ENCODE measurements around the gene PLD3. TPM values are rescaled to one million over a fixed set of nuclear protein-coding genes. Genes with fewer than 3 reads are reported as not detected.

The PLD3 gene
- total and polyA plus RNA-seq, 12 donors, result 116 to 238 (median 169) TPM

DNA sequence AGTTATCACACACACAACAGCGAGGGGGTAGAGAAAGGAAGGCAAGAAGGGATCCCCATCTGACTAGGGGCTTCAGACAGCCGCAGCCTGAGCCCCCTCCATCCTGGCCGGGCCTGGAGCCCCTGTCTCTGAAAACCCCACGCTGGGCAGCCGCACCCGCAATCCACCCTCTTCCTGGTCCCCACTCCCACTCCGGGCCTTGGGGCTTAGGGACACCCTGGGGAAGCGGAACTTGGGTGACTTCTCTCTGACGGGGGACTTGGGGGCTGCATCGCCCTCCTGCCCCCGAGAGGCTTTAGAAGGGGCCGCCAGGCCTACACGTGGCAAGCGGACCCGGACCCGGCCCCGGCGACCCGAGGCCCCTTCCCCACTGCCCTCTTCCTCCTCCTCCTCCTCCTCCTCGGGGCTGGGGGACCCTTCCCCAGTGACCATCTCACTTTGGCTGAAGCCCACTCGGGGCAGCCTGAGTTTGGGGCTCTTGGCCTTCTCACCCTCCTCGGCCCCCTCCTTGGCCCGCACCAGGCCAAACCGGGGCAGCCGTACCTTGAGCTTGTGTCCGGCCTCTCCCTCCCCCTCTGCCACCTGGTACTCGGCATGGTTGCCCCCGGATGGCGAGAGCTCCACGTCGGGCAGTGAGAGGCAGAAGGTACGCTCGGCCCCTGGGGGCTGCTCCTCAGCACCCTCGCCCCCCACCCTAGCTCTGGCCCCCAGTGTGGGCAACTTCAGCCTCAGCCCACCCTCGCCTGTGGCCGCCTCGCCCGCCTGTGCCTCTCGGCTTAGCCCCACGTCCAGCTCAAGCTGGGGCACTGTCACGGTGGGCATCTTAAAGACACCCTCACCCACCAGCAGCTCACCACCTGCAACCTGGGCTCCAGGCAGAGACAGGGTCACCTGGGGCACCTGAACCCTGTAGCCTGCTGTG is 45.7 kb downstream of the PLD3 start:
- intact Hi-C loops (cut with DNase I), result no loop called here
- no peak overlapping the region for H3K4me3 ChIP-seq
- ATAC-seq (no peak), DNase-seq (no peak)
- no peaks in the 10 kb centered on the region for H3K9me3 ChIP-seq
- H3K36me3 ChIP-seq, result peaks cover 0 to 3% (median 0%) of the 10 kb centered on the region in 9 donors
- 91 to 92% methylated on average over 40 to 41 of the region's 41 CpGs for WGBS, 2 donors
- no peak overlapping the region for H3K27ac ChIP-seq
- H3K27me3 ChIP-seq, result no peaks in the 10 kb centered on the region
- H3K4me1 ChIP-seq, result peaks cover 0 to 6% (median 0%) of the 10 kb centered on the region in 9 donors
- TF ChIP-seq, protein P1, sequence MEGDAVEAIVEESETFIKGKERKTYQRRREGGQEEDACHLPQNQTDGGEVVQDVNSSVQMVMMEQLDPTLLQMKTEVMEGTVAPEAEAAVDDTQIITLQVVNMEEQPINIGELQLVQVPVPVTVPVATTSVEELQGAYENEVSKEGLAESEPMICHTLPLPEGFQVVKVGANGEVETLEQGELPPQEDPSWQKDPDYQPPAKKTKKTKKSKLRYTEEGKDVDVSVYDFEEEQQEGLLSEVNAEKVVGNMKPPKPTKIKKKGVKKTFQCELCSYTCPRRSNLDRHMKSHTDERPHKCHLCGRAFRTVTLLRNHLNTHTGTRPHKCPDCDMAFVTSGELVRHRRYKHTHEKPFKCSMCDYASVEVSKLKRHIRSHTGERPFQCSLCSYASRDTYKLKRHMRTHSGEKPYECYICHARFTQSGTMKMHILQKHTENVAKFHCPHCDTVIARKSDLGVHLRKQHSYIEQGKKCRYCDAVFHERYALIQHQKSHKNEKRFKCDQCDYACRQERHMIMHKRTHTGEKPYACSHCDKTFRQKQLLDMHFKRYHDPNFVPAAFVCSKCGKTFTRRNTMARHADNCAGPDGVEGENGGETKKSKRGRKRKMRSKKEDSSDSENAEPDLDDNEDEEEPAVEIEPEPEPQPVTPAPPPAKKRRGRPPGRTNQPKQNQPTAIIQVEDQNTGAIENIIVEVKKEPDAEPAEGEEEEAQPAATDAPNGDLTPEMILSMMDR (IDR thresholded peaks at IDR 0.05), result no peak

DNA sequence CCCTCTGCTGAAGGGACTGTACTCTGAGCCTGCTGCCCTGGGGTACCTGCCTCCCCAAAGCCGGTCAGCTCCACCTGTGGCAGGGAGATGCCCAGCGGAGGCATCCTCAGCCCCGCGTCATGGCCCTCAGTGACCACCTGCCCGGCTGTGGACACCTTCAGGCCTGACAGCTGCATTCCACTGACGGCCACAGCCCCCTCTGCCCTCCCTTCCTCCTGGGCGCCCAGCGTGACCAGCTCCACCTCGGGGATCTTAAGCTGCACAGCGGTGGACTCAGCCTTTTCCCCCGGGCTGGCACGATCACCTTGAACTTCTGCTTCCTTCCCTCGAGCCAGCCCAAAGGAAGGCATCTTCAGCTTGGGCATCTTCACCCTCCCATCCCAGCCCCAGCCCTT is 46.3 kb downstream of the PLD3 start:
- TF ChIP-seq, protein P1 (IDR thresholded peaks at IDR 0.05), result no peak
- Histone ChIP-seq H3K4me3 (no peak overlapping the region), H3K27ac (no peak overlapping the region), H3K9me3 (no peaks in the 10 kb centered on the region), H3K4me1 (peaks cover 0 to 6% (median 0%) of the 10 kb centered on the region in 9 donors), H3K36me3 (peaks cover 0 to 3% (median 0%) of the 10 kb centered on the region in 9 donors), H3K27me3 (no peaks in the 10 kb centered on the region)
- DNase-seq (no peak), ATAC-seq (no peak)
- intact Hi-C loops (cut with DNase I), result loop anchor here in 3 of 10 donors (5.0 kb wide), 2 partner anchors 38 to 43 kb away; no protein-coding TSS in a partner anchor
- WGBS, 2 donors, result 81 to 83% methylated on average over 12 to 13 of the region's 13 CpGs

DNA sequence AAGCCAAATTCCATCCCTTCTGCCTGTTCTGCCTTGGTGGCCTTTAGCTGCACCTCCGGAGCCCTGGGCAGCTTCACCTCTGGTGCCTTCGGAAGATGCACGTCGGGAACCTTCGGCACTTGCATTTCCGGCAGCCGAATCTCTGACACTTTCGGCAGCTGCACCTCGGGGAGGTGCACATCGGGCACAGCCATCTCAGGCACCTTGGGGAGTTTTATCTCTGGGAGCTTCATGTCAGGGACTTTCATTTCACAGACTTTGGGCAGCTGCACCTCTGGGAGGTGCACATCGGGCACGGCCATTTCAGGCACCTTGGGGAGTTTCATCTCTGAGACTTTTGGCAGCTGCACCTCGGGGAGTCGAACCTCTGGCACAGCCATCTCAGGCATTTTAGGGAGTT is 47.5 kb downstream of the PLD3 start:
- Histone ChIP-seq H3K36me3 (peaks cover 0 to 3% (median 0%) of the 10 kb centered on the region in 9 donors), H3K27ac (no peak overlapping the region), H3K9me3 (no peaks in the 10 kb centered on the region), H3K4me1 (peaks cover 0 to 6% (median 0%) of the 10 kb centered on the region in 9 donors), H3K27me3 (no peaks in the 10 kb centered on the region), H3K4me3 (no peak overlapping the region)
- no peak for DNase-seq
- intact Hi-C loops (cut with DNase I), result loop anchor here in 3 of 10 donors (5.0 kb wide), 2 partner anchors 39 to 44 kb away; no protein-coding TSS in a partner anchor
- ATAC-seq, result no peak
- 89 to 91% methylated on average over 14 of the region's 14 CpGs for WGBS, 2 donors
- TF ChIP-seq, protein P1 (IDR thresholded peaks at IDR 0.05), result no peak

DNA sequence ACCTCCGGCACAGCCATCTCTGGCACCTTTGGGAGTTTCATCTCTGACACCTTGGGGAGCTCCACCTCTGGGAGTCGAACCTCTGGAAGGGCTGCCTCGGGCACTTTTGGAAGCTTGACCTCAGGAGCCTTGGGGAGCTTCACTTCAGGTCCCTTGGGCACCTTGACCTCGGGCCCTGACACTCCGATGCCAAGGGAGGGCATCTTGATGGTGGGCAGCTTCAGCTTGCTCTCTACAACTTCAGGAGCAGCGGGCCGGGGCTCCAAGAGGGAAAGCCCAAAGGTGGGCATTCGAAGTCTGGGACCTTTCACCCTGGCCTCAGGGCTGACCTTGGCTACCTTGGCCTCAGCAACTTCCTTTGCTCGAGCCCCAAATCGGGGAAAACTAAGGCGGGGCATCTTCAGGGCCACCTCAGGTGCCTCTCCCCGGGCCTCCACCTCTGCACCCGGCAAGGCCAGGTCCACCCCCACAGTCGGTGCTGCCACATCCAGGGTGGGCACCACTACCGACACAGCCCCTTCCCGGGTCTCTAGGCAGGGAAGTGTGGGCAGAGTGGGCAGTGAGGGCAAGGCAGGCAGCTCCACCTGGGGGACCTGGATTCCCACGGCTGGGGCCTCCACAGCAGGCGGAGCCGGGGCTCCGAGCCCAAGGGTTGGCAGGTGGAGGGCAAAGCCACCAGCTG is 48.5 kb downstream of the PLD3 start:
- TF ChIP-seq, protein P1 (IDR thresholded peaks at IDR 0.05), result no peak
- no peak overlapping the region for H3K27ac ChIP-seq
- H3K9me3 ChIP-seq, result no peaks in the 10 kb centered on the region
- intact Hi-C loops (cut with DNase I), result loop anchor here in 3 of 10 donors (5.0 kb wide), 2 partner anchors 40 to 45 kb away; no protein-coding TSS in a partner anchor
- no peaks in the 10 kb centered on the region for H3K27me3 ChIP-seq
- DNase-seq (no peak), ATAC-seq (no peak)
- H3K36me3 ChIP-seq, result peaks cover 0 to 3% (median 0%) of the 10 kb centered on the region in 9 donors
- H3K4me3 ChIP-seq, result no peak overlapping the region
- H3K4me1 ChIP-seq, result peaks cover 0 to 6% (median 0%) of the 10 kb centered on the region in 9 donors
- WGBS, 2 donors, result 92 to 95% methylated on average over 20 of the region's 20 CpGs
